Ascending aorta (tissue), 2 donors: Measurements from ENCODE around the gene CES2. TPM values are rescaled to one million over a fixed set of nuclear protein-coding genes. Genes with fewer than 3 reads are reported as not detected.

Experiments
- DNase-seq, 2 donors: peaks; one replicate each; pipeline ENCODE4 v3.0.0-alpha.2; 2019; ENCODE audit warnings: low spot score in 2 of 2
- H3K27ac ChIP-seq, 2 donors: fragments of 200-600 bp; sonication (generic); one replicate each; pipeline ENCODE4 v1.5.1; 2016 to 2017; ENCODE audit warnings: mild to moderate bottlenecking in 1 of 2
- H3K27me3 ChIP-seq: fragments of 200-600 bp; sonication (generic); one replicate; pipeline ENCODE4 v1.5.1; 2017
- H3K36me3 ChIP-seq, 2 donors: fragments of 200-600 bp; sonication (generic); one replicate each; pipeline ENCODE4 v1.5.1; 2016
- H3K4me1 ChIP-seq, 2 donors: fragments of 200-600 bp; sonication (generic); one replicate each; pipeline ENCODE4 v1.5.1; 2016 to 2017; ENCODE audit warnings: mild to moderate bottlenecking in 1 of 2
- H3K4me3 ChIP-seq, 2 donors: fragments of 200-600 bp; sonication (generic); one replicate each; pipeline ENCODE4 v1.5.1; 2016 to 2017; ENCODE audit warnings: mild to moderate bottlenecking in 1 of 2
- H3K9me3 ChIP-seq, 2 donors: fragments of 200-600 bp; sonication (generic); one replicate each; pipeline ENCODE4 v1.5.1; 2016
- intact Hi-C: fragments of 100-400 bp; cut with DNase I; formaldehyde crosslinking; loops from one replicate; pipeline ENCODE4 v1.15.1; 2023
- total RNA-seq: library from RNA; depleted of rRNA; stranded (reverse); fragments of >200 nt; gene quantifications from one replicate; pipeline ENCODE4 v1.1.0, GENCODE V29; 2016
- TF ChIP-seq, protein P1 (sequence below), 3 experiments: fragments of 200-600 bp in 2 of 3; fragments of 450-650 bp in 1 of 3; sonication (generic) in 2 of 3; IDR thresholded peaks; one replicate each; pipeline ENCODE4 v1.5.1; 2016 to 2019; ENCODE audit warnings: antibody characterized with exemption in 3 of 3, mild to moderate bottlenecking in 1 of 3, moderate library complexity in 1 of 3

CES2 gene
- total RNA-seq, 1 donor from 2014 or later = 40.0 TPM

DNA sequence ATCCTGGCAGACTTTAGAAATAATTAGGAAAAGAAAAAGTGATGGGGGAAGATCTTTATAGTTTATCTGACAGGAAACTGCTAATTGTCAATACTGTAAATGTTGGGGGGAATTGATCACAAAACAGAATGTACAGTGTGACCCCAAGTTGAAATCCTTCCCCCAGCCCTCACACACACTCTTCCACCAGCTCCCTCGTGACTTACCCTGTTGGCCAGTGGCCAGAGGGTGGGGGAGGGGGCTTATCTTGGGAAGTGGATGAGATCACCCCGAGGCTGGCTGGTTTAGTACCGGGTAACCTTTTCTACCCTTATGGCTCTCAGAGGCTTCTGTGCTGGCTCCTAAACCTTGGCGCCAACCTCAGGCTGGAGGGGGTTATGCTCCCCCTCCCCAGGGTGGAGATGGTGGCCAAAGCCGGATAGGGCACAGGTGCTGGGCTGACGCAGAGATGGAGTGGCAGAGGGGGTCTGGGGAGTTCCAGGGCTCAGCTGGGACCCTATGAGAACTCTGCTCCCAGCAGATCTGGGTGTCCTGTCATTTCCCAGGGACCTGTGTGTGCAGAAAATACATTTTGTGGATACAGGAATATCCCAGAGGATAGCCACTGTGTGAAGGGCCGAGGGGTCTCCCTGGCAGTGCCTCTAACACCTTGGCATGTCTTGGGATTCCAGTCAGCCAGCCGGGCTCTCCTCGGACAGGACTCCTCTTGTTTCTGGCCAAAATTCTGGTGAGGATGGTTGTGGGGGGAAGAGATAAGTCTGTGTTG, 35.2 kb upstream of the CES2 start:
- H3K4me1 ChIP-seq = peaks cover 45 to 81% of the 10 kb centered on the region in 2 donors
- H3K27me3 ChIP-seq = no peaks in the 10 kb centered on the region
- peak overlapping the region; percentile 90 to 92 for H3K27ac ChIP-seq
- H3K36me3 ChIP-seq = no peaks in the 10 kb centered on the region
- no peak overlapping the region for H3K4me3 ChIP-seq
- DNase-seq = peak in 1 of 2 donors; percentile 92
- intact Hi-C loops = loop anchor here (1.0 kb wide), 1 partner anchor 25 kb away; the partner anchor contains the start of gene RRAD
- no peaks in the 10 kb centered on the region for H3K9me3 ChIP-seq
- TF ChIP-seq, protein P1, sequence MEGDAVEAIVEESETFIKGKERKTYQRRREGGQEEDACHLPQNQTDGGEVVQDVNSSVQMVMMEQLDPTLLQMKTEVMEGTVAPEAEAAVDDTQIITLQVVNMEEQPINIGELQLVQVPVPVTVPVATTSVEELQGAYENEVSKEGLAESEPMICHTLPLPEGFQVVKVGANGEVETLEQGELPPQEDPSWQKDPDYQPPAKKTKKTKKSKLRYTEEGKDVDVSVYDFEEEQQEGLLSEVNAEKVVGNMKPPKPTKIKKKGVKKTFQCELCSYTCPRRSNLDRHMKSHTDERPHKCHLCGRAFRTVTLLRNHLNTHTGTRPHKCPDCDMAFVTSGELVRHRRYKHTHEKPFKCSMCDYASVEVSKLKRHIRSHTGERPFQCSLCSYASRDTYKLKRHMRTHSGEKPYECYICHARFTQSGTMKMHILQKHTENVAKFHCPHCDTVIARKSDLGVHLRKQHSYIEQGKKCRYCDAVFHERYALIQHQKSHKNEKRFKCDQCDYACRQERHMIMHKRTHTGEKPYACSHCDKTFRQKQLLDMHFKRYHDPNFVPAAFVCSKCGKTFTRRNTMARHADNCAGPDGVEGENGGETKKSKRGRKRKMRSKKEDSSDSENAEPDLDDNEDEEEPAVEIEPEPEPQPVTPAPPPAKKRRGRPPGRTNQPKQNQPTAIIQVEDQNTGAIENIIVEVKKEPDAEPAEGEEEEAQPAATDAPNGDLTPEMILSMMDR (IDR thresholded peaks at IDR 0.05) = no peak

DNA sequence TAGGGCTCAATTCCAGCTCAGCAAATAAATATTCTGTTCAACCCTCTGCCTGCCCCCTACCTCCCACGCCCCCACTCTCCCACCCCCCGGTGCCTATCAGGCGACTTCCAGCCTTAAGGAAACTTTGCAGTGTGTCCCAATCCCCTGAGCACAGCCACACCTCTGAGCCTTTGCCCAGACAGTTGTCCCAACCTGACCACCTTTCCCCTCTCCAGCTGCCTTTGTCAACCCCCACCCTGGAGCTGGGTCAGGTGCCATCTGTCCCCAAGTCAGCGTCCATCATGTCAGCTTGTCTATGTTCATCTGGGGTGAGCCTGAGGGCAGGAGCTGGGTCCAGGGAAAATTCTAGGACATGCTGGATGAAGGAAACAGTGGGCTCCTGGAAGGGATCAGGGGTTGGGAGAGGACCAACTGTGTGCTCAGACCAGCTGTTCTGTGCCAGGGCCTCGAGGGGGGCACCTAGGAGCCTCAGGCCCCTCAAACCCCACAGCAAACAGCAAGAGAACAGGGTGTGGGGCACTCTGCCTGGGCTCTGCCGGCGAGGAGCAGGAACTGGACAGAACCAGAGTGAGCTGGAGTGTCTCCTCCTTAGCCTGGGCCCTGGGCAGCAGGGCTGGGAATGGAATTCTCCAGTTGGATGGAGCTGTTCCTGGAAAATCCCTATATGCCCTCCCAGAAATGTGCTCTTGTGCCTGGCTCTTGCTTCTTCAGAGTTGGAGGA, 34.4 kb upstream of the CES2 start:
- Histone ChIP-seq H3K9me3 (no peaks in the 10 kb centered on the region), H3K4me1 (peaks cover 45 to 82% of the 10 kb centered on the region in 2 donors), H3K27me3 (no peaks in the 10 kb centered on the region), H3K27ac (peak overlapping the region; percentile 90 to 92), H3K4me3 (no peak overlapping the region), H3K36me3 (no peaks in the 10 kb centered on the region)
- TF ChIP-seq, protein P1 (IDR thresholded peaks at IDR 0.05) = no peak
- intact Hi-C loops = loop anchor here (1.0 kb wide), 1 partner anchor 24 kb away; the partner anchor contains the start of gene RRAD
- DNase-seq = no peak

DNA sequence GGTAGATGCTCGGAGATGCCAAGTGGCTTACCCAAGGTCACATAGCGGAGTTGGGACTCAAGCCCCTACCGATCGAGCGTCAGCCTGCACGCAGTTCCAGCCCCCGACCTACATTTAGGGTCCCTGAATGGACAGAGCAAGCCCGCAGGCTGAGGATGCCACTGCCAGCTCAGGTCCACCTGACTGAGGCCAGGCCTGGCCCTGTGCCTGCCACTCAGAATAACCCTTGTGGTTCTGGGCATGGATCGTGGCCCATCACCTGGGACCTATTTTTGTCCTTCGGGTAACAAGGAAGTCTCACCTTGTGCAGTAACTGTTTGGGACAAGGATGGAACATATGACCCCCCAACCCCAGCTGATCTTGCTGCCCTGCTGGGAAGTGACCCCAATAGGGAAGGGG, 33.7 kb upstream of the CES2 start:
- Histone ChIP-seq H3K4me1 (peaks cover 45 to 78% of the 10 kb centered on the region in 2 donors), H3K36me3 (no peaks in the 10 kb centered on the region), H3K27ac (peak overlapping the region; percentile 90 to 92), H3K4me3 (no peak overlapping the region), H3K9me3 (no peaks in the 10 kb centered on the region), H3K27me3 (no peaks in the 10 kb centered on the region)
- DNase-seq = no peak
- intact Hi-C loops = no loop called here
- TF ChIP-seq, protein P1 (IDR thresholded peaks at IDR 0.05) = no peak

DNA sequence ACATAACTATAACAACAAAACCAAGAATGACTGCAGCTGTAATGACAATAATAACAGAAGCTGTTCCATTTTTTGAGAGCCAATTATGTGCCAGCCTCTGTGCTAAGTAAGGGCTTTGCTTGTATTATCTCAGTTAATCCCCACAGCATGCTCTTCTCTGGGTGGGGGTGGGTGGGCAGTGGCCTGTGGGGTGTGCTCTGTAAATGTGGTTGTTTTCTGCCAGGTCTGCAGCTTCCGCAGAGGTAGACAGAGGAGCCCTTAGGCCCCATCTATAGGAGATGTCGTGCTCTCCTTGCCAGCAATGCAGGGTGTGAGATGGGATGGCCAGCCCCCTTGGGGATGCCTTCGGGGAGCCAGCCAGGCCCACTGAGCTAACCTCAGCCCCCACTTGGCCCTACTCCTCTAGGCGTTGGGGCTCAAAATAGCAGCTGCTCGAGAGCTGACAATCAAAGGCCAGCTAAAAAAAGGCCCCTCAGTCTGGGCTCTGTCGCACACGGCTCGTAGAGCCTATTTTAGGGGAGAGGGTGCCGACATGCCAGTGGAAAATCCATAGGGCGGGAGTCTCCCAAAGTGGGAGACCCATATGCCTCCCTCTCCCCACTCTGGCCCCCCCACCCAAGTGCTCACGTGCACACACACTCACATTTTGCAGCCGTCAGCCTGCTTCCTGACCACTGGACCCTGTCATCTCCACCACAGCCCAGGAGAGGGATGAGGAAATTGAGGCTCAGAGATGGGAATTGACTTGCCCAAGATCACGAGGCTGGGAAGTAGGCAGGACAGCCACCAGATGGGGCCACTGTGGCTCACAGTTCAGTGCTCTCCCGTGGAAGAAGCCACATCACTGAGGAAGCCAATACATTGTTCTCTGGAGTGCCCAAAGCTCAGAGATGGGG, 32.4 kb upstream of the CES2 start:
- TF ChIP-seq, protein P1 (IDR thresholded peaks at IDR 0.05) = no peak
- no peak for DNase-seq
- no peaks in the 10 kb centered on the region for H3K27me3 ChIP-seq
- peak overlapping the region; percentile 90 to 92 for H3K27ac ChIP-seq
- no peaks in the 10 kb centered on the region for H3K9me3 ChIP-seq
- no peaks in the 10 kb centered on the region for H3K36me3 ChIP-seq
- no peak overlapping the region for H3K4me3 ChIP-seq
- intact Hi-C loops = no loop called here
- H3K4me1 ChIP-seq = peaks cover 45 to 71% of the 10 kb centered on the region in 2 donors
